Muscle layer of duodenum (tissue), 2 donors: ENCODE data around the gene LRRTM2.
"Not testable (repeated sequence)": the region's sequence is repeated elsewhere in the genome, so short reads cannot be mapped to it uniquely, and the experiment has no call there.

Source experiments
- H3K27ac ChIP-seq: one replicate; pipeline ENCODE4 v1.7.0; 2013; ENCODE audit warnings: mild to moderate bottlenecking, low read length
- H3K27me3 ChIP-seq: one replicate; pipeline ENCODE4 v1.7.0; 2013; ENCODE audit warnings: low read depth, mild to moderate bottlenecking, control low read depth, low read length
- H3K36me3 ChIP-seq, 2 donors: one replicate each; pipeline ENCODE4 v1.7.0; 2013; ENCODE audit warnings: low read length in 2 of 2, control low read depth in 1 of 2, mild to moderate bottlenecking in 1 of 2; ENCODE audit not compliant: insufficient read depth in 2 of 2, control insufficient read depth in 1 of 2
- H3K4me1 ChIP-seq, 2 donors: one replicate each; pipeline ENCODE4 v1.7.0; 2013; ENCODE audit warnings: low read length in 2 of 2, mild to moderate bottlenecking in 2 of 2, control low read depth in 1 of 2, moderate library complexity in 1 of 2; ENCODE audit not compliant: insufficient read depth in 2 of 2, control insufficient read depth in 1 of 2
- H3K4me3 ChIP-seq, 2 donors: one replicate each; pipeline ENCODE4 v1.7.0; 2013; ENCODE audit warnings: low read length in 2 of 2, low read depth in 1 of 2, mild to moderate bottlenecking in 1 of 2
- H3K9me3 ChIP-seq, 2 donors: one replicate each; pipeline ENCODE4 v1.7.0; 2013; ENCODE audit warnings: low read length in 2 of 2, control low read depth in 1 of 2, mild to moderate bottlenecking in 1 of 2; ENCODE audit not compliant: control insufficient read depth in 1 of 2
- donor health status: healthy.

The LRRTM2 gene, protein sequence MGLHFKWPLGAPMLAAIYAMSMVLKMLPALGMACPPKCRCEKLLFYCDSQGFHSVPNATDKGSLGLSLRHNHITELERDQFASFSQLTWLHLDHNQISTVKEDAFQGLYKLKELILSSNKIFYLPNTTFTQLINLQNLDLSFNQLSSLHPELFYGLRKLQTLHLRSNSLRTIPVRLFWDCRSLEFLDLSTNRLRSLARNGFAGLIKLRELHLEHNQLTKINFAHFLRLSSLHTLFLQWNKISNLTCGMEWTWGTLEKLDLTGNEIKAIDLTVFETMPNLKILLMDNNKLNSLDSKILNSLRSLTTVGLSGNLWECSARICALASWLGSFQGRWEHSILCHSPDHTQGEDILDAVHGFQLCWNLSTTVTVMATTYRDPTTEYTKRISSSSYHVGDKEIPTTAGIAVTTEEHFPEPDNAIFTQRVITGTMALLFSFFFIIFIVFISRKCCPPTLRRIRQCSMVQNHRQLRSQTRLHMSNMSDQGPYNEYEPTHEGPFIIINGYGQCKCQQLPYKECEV

DNA sequence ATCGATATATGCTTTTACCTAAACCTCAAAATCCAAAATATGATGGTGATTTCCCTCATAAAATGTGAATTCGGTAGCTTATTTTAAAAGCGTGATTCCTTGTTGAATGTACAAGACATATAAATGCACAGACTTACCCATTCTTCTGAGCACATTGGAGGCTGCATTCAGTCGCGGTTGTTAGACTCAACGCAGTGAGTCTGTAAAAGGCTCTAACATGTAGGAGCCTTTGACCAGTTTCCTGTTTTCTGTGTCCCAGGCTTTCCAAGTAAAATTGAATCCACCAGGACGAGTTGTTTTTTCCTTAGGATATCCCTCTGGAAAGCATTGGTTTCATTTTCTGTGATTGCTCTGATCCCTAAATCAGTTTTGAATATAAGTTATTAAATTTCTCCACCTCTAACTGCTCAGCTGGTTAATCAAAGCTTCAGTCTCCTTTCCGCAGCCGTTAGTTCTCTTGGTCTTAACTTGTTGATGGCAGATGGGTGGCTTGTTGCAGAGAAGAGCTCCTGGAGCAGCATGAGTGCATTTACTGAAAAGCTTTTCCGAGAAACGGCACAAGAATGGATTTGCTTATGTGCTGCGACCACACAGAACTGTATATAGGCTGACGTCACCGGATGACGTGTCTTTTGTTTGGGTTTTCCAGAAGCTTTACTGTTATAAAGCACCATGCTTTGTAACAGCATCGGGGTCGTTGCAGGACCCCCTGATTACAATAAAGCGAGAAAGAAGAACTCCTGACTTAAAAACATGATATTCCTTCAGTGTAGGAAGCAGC is at the start of gene LRRTM2:
TSS of gene LRRTM2 (minus strand) at position 565 of the 781 bp plus-strand sequence. CDS start at position 141, 424 bp downstream.
- Histone ChIP-seq H3K27me3 (no peaks in the 10 kb centered on the region), H3K27ac (peak within 1 kb of the TSS; percentile 40), H3K36me3 (no peaks in the 10 kb centered on the region), H3K9me3 (no peaks in the 10 kb centered on the region), H3K4me3 (peak within 1 kb of the TSS; percentile 41), H3K4me1 (peaks cover 6 to 40% of the 10 kb centered on the region in 2 donors)

- Histone ChIP-seq H3K4me3 (no peak overlapping the region), H3K9me3 (no peaks in the 10 kb centered on the region), H3K27me3 (no peaks in the 10 kb centered on the region), H3K36me3 (peaks cover 46 to 49% of the 10 kb centered on the region in 2 donors), H3K27ac (no peak overlapping the region), H3K4me1 (peaks cover 0 to 5% of the 10 kb centered on the region in 2 donors)
These were observed 47.4 kb upstream of the LRRTM2 start for GRCh38 chr5:138922494-138922893.

DNA sequence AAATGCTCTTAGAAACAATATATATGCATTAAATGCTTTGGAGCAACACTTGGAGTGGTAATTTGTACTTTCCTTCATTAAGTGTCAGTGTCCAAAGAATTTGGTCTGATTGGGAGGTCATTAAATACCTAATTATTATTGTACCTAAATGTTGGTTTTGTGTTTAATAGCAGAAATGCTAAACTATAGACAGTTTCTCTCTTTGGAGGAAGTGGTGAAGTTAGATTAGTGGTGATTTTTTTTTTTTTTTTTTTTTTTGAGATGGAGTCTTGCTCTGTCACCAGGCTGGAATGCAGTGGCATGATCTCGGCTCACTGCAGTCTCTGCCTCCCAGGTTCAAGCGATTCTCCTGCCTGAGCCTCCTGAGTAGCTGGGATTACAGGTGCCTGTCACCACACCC is 46.2 kb upstream of the LRRTM2 start:
- H3K9me3 ChIP-seq, H3K4me3 ChIP-seq, H3K27ac ChIP-seq, H3K4me1 ChIP-seq, H3K27me3 ChIP-seq: not testable (repeated sequence)
- peaks cover 38 to 41% of the 10 kb centered on the region in 2 donors for H3K36me3 ChIP-seq

GRCh38 chr5:138920181-138920580 is 45.0 kb upstream of the LRRTM2 start:
- Histone ChIP-seq H3K4me1 (peaks cover 0 to 5% of the 10 kb centered on the region in 2 donors), H3K27me3 (no peaks in the 10 kb centered on the region), H3K36me3 (peaks cover 29 to 31% of the 10 kb centered on the region in 2 donors), H3K4me3 (no peak overlapping the region), H3K27ac (no peak overlapping the region), H3K9me3 (no peaks in the 10 kb centered on the region)

- H3K27ac ChIP-seq: no peak overlapping the region
- no peaks in the 10 kb centered on the region for H3K27me3 ChIP-seq
- H3K4me3 ChIP-seq: no peak overlapping the region
- no peaks in the 10 kb centered on the region for H3K9me3 ChIP-seq
- peaks cover 0 to 5% of the 10 kb centered on the region in 2 donors for H3K4me1 ChIP-seq
- H3K36me3 ChIP-seq: peaks cover 21 to 24% of the 10 kb centered on the region in 2 donors
These were observed 43.6 kb upstream of the LRRTM2 start for GRCh38 chr5:138918686-138919085.

DNA sequence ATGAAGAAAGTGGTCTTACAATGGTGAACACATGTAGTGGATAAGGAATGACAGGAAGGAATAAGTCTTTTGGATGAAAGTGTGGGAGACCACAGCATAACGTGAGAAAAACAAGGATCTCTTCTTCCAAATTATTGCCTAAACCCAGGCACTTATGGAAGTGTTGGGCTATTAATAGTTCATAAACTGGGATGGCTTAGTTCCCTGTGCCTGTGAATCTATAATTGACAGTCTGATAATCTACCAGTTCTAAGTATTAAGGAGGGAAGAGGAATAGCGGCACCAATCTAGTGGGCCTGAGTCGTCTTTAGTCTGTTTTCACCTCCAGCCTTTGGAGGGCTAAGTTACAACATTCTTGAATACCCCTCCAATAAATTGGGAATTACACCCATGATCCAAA is 39.2 kb upstream of the LRRTM2 start:
- Histone ChIP-seq H3K36me3 (peaks cover 12 to 22% of the 10 kb centered on the region in 2 donors), H3K4me1 (peaks cover 0 to 5% of the 10 kb centered on the region in 2 donors), H3K27ac (no peak overlapping the region), H3K27me3 (no peaks in the 10 kb centered on the region), H3K4me3 (no peak overlapping the region), H3K9me3 (no peaks in the 10 kb centered on the region)

DNA sequence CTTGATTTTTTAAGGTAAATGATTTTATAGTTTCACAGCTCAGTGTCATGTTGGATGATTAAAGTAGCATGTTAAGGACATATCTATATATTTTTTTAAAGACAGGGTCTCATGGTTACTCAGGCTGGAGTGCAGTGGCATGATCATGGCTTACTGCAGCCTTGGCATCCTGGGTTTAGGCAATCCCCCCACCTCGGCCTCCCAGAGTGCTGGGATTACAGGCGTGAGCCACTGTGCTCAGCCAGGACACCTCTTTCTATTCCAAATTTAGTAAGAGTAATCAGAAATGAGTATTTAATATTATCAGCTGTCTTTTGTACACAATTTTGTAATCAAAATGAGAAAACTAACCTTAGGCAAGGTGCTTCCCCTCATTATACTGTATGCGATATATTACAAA is 38.6 kb upstream of the LRRTM2 start:
- peaks cover 0 to 3% of the 10 kb centered on the region in 2 donors for H3K4me1 ChIP-seq
- H3K27ac ChIP-seq: no peak overlapping the region
- peaks cover 10 to 20% of the 10 kb centered on the region in 2 donors for H3K36me3 ChIP-seq
- no peaks in the 10 kb centered on the region for H3K27me3 ChIP-seq
- H3K9me3 ChIP-seq: no peaks in the 10 kb centered on the region
- no peak overlapping the region for H3K4me3 ChIP-seq

GRCh38 chr5:138912093-138912492 is 37.0 kb upstream of the LRRTM2 start:
- Histone ChIP-seq H3K4me1 (no peaks in the 10 kb centered on the region), H3K9me3 (no peaks in the 10 kb centered on the region), H3K27me3 (no peaks in the 10 kb centered on the region), H3K36me3 (peaks cover 13 to 19% of the 10 kb centered on the region in 2 donors), H3K27ac (no peak overlapping the region), H3K4me3 (no peak overlapping the region)

DNA sequence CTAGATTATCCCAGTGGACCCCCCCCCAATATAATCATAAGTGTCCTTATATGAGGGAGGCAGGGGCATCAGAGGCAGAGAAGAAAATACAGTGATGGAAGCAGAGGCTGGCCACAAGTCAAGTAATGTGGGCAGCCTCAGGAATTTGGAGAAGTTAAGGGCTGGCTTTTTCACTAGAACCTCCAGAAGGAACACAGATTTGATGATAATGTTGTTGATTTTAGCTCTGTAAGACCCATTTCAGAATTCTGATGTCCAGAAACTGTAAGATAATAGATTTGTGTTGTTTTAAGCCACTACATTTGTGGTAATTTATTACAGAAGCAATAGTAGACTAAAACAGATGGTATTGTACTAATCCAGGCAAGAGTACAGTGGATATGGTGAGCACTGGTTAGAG is 36.3 kb upstream of the LRRTM2 start:
- no peaks in the 10 kb centered on the region for H3K9me3 ChIP-seq
- H3K4me3 ChIP-seq: no peak overlapping the region
- H3K4me1 ChIP-seq: no peaks in the 10 kb centered on the region
- H3K36me3 ChIP-seq: peaks cover 17 to 20% of the 10 kb centered on the region in 2 donors
- no peak overlapping the region for H3K27ac ChIP-seq
- H3K27me3 ChIP-seq: no peaks in the 10 kb centered on the region

DNA sequence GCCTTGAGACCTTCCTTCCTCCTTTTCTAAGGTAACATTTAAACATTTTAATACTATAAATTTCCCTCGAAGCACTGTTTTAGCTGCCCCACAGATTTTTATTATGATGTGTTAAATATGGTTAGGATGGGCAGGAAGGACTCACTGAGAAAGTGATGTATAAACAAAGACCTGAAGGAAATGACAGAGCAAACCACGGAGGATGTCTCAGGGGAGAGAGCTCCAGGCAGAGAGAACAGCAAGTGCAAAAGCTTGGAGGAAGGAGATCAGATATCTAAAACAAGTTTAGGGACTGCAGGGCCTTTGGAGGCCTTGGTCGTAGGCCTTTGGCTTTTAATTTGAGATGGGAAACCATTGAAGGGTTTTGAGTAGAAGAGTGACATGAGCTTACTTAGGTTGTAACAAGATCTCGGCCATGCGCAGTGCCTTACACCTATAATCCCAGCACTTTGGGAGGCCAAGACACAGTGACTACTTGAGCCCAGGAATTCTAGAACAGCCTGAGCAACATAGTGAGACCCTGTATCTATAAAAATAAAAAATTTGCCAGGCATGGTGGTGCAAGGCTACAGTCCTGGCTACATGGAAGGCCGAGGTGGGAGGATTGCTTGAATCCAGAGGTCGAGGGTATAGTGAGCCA is 35.5 kb upstream of the LRRTM2 start:
- no peak overlapping the region for H3K27ac ChIP-seq
- H3K36me3 ChIP-seq: peaks cover 21 to 26% of the 10 kb centered on the region in 2 donors
- no peaks in the 10 kb centered on the region for H3K27me3 ChIP-seq
- no peaks in the 10 kb centered on the region for H3K4me1 ChIP-seq
- H3K9me3 ChIP-seq: no peaks in the 10 kb centered on the region
- no peak overlapping the region for H3K4me3 ChIP-seq

DNA sequence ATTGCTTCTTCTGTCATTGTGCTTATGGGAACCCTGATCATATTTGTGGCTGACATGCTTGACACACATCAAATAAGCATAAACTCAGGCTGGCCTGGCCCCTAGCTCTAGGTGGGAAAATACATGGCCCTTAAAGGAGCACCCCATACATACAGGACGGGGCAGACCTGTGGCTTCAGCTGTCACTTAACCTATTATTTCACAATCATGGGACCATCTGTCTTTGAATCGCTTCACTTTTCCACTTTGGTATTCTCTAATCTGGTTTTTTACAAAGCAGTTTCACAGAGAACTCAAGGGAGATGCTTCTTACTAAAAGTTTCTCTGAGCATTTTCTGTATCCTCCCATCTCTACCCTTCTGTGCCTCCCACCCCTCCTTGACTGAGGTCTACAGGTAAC is 34.6 kb upstream of the LRRTM2 start:
- peaks cover 27 to 33% of the 10 kb centered on the region in 2 donors for H3K36me3 ChIP-seq
- no peaks in the 10 kb centered on the region for H3K4me1 ChIP-seq
- H3K27me3 ChIP-seq: no peaks in the 10 kb centered on the region
- H3K4me3 ChIP-seq: no peak overlapping the region
- no peak overlapping the region for H3K27ac ChIP-seq
- H3K9me3 ChIP-seq: no peaks in the 10 kb centered on the region
